Suppressor macrophage treated with lipopolysaccharide for 1 hour (primary cell): ENCODE data around the gene HCRTR2.
"Not testable (repeated sequence)": the region's sequence is repeated elsewhere in the genome, so short reads cannot be mapped to it uniquely, and the experiment has no call there.

ENCODE experiments used
- DNase-seq, 3 donors: peaks; one replicate each; pipeline ENCODE4 v3.0.0-alpha.2; 2020 to 2022

Gene HCRTR2

GRCh38 chr6:55174211-55175026 is at the start of gene HCRTR2:
TSS of gene HCRTR2 (plus strand) at chr6:55174515. CDS start at chr6:55174588, 73 bp downstream.
- DNase-seq = no peak

- no peak for DNase-seq
Measured at GRCh38 chr6:55130806-55131324, 43.5 kb upstream of the HCRTR2 start.

- DNase-seq = no peak
Measured at GRCh38 chr6:55131616-55132015, 42.7 kb upstream of the HCRTR2 start.

DNA sequence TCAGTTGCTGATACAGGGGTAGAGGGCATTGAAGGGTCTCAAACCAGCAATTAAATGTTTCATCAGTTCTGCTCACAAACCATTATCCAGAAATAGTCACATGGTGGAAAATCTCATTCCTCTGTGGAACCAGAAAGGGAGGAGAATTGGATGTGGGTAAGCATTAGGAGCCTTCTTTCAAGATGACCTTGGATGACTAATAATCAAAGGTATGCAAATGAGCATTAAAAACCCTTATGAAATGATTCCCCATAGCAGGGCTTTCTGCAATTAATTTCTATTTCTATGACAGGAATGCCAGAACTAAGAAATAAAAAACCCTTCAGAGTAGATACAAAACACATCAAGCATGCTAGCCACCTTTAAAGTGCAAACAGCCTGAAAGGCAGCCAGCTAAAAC is 37.4 kb upstream of the HCRTR2 start:
- DNase-seq = no peak

GRCh38 chr6:55137929-55138693 is 36.2 kb upstream of the HCRTR2 start:
- DNase-seq = no peak

GRCh38 chr6:55141611-55142010 is 32.7 kb upstream of the HCRTR2 start:
- DNase-seq = no peak

GRCh38 chr6:55142610-55143009 is 31.7 kb upstream of the HCRTR2 start:
- no peak for DNase-seq

- DNase-seq = no peak
Measured at GRCh38 chr6:55153284-55153683, 21.0 kb upstream of the HCRTR2 start.

- not testable (repeated sequence) for DNase-seq
Measured at GRCh38 chr6:55158784-55159183, 15.5 kb upstream of the HCRTR2 start.

DNA sequence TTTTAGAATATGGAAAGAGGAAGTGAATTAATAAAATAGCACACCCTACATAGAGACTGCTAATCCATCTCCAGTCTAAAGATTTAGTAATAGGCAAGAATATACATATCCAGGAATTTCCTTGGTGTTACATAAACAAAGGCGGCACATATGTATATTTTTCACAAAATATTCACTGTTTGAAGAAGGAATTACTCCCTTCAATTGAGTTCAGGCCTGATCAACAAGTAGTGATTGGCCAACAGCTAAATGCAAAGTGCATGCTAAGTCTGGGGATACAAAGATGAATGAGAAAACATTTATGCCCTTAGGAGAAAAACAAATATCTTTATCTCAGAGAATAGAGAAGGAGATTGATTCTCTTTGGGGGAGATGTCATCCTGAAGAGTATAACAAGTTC is 6.5 kb upstream of the HCRTR2 start:
- DNase-seq = no peak

GRCh38 chr6:55175078-55176049 is 1.0 kb downstream of the HCRTR2 start:
- DNase-seq = no peak

- no peak for DNase-seq
Measured at GRCh38 chr6:55176958-55177357, 2.6 kb downstream of the HCRTR2 start.

- DNase-seq = no peak
Measured at GRCh38 chr6:55180258-55180657, 5.9 kb downstream of the HCRTR2 start.

DNA sequence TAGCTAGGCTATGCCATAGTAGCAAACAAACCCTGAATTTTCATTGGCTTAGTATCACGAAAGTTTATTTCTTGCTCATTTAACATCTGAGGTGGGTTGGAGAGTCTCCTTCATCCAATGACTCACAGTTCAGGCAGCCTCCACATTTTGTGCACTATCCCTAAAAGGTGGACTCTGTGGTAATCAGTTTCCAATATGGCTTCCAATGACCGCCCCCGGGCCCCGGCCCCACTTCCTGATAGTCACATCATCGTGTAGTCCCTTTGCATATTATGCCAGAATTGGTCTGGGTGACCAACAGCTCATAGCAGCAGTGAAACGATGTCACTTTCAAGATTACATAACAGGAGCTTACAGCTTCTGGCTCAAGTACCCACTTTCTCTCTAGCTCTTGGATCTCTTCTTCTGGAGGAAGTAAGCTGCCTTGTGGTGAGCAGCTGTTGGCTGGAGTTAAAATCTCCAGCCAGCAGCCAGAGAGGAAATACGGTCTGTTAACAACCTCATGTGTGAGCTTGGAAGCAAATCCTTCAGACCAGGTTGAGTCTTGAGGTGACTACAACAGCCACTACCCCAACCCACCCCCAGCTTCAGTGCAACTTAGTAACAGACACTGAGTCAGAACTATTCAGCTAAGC is 7.8 kb downstream of the HCRTR2 start:
- peak; percentile 5 to 18 (median 12) for DNase-seq

- DNase-seq = no peak
Measured at GRCh38 chr6:55184782-55185530, 10.6 kb downstream of the HCRTR2 start.

- no peak for DNase-seq
Measured at GRCh38 chr6:55198715-55199114, 24.4 kb downstream of the HCRTR2 start.

- DNase-seq = no peak
Measured at GRCh38 chr6:55199239-55199638, 24.9 kb downstream of the HCRTR2 start.

- DNase-seq = no peak
Measured at GRCh38 chr6:55208478-55209458, 34.5 kb downstream of the HCRTR2 start.

DNA sequence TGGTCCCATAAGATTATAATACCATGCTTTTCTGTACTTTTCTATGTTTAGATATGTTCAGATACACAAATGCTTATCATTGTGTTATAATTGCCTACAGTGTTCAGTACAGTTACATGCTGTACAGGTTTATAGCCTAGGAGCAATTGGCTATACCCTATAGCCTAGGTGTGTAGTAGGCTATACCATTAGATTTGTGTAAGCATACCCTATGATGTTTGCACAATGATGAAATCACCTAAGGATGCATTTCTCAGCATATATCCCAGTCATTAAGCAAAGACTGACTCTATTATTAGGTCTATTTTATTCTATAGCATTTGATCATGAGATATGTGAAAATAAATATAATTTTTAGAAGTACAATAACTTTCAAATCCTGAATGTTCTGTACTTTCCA is 36.6 kb downstream of the HCRTR2 start:
- DNase-seq = no peak

DNA sequence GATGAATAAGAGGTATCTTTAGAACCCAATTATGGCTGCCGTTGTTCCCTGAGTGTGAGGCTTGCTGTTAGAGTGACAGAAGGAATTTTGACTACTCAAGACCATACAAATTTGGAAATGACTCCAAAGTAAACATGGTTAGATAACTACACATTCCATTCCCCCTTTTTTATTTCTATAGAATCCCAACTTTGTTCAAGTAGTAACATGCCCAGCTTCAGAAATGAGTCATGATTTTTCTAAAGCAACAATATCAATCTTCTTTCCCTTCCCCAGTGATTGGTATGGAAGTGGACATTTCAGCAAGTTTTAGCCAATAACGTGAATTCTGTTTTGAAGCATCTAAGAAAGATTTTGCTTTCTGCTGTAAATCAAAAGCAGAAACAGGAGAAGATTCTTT is 37.8 kb downstream of the HCRTR2 start:
- DNase-seq = no peak
